ENCODE measurements around the gene DUSP10.
A peak's percentile ranks its signal among the peaks of the same experiment; 100 is the strongest.

DNA sequence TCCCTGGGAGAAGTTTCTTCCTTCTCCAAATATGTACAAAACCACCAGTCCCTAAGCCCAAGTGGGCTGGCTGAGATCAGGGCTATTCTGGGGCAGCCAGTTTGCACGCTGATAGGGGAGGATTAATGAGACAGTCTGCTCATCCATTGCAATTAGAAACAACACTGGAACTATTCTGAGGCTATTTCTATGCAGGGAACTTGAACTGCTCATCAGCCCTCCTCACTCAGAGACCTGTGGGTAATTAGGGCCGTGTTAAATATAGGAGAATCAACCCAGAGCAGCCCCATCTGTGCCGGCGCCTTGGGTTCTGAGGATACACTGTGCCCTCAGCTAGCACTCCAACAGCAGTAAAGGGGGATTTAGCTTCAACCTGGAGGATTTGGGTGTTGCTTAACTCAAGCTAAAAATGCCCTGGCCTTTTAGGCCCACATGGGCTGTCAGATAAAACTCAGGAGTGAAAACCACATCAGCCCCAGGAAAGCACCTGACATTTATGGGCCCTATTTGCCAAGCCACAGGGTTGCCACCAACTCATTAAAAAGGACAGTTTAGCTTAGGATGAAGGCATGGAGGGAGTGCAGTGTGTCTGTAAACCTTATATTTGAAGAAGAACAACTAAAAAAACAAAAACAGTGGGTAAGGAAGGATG lies 53.9 kb downstream of the DUSP10 start:
- no peak for TF ChIP-seq CTCF (conservative IDR thresholded peaks at IDR 0.05; ENCODE audit: low read length)
- TF ChIP-seq EZH2phosphoT487 (IDR thresholded peaks at IDR 0.05; ENCODE audit: borderline replicate concordance): peak; percentile 35; the same call in 1 of the 2 replicates
